ENCODE measurements around the gene TRIM24. TPM values are rescaled to one million over a fixed set of nuclear protein-coding genes. Genes with fewer than 3 reads are reported as not detected.

TRIM24 gene
- total RNA-seq, 1 experiment from 2014 or later = 28.4 TPM

GRCh38 chr7:138433583-138434443, 26.2 kb upstream of the TRIM24 start:
- POLR2A ChIA-PET = no interaction called here
- intact Hi-C loops (cut with micrococcal nuclease; ENCODE audit: unreplicated experiment) (no loop called here), in situ Hi-C loops (cut with HindIII; ENCODE audit: low pct_unique_long_range_greater_than_20kb, low sequenced_read_pairs) (no loop called here)
- no peaks in the 10 kb centered on the region for H3K4me1 ChIP-seq (ENCODE audit: control insufficient read depth, insufficient read depth, low read length)
- CTCF ChIA-PET = no interaction called here
- H3K36me3 ChIP-seq (ENCODE audit: control insufficient read depth, insufficient read depth, low read length) = no peaks in the 10 kb centered on the region
- TF ChIP-seq SIN3A (IDR thresholded peaks at IDR 0.05; ENCODE audit: borderline replicate concordance, insufficient read depth, low read depth, low read length) = no peak
- no peak for TF ChIP-seq REST (IDR thresholded peaks at IDR 0.05; ENCODE audit: insufficient read depth in 1 of 2, low read depth in 2 of 2, low read length in 1 of 2)
- no peak for TF ChIP-seq TCF7L2 (IDR thresholded peaks at IDR 0.05; ENCODE audit: low read depth, low read length)
- no peak for TF ChIP-seq POLR2AphosphoS5 (IDR thresholded peaks at IDR 0.05; ENCODE audit: low read depth, low read length)
- TF ChIP-seq CTCF (IDR thresholded peaks at IDR 0.05) = no peak
- no peak overlapping the region for H3K27ac ChIP-seq (ENCODE audit: low read length)
- no peak overlapping the region for H3K4me3 ChIP-seq (ENCODE audit: low read depth in 2 of 2, low read length in 2 of 2)
- peaks cover 3% of the 10 kb centered on the region; the same call in 1 of the 2 replicates for H3K9me3 ChIP-seq (ENCODE audit: control insufficient read depth, insufficient read depth, low read depth, low read length)
- BruUV-seq (replicated peaks) = no TSS peak
- no peaks in the 10 kb centered on the region for H3K27me3 ChIP-seq (ENCODE audit: control insufficient read depth, insufficient read depth, low read length)
- no peak for DNase-seq (ENCODE audit: low read depth, low spot score)
- ATAC-seq = no peak

GRCh38 chr7:138434597-138435019, 25.5 kb upstream of the TRIM24 start:
- intact Hi-C loops (cut with micrococcal nuclease; ENCODE audit: unreplicated experiment) = no loop called here
- POLR2A ChIA-PET = no interaction called here

More at GRCh38 chr7:138434597-138435019, 25.5 kb upstream of the TRIM24 start:
- H3K4me1 ChIP-seq (ENCODE audit: control insufficient read depth, insufficient read depth, low read length) = no peaks in the 10 kb centered on the region
- H3K27me3 ChIP-seq (ENCODE audit: control insufficient read depth, insufficient read depth, low read length) = no peaks in the 10 kb centered on the region
- no peak for ATAC-seq
- CTCF ChIA-PET = no interaction called here
- BruUV-seq (replicated peaks) = no TSS peak
- in situ Hi-C loops (cut with HindIII; ENCODE audit: low pct_unique_long_range_greater_than_20kb, low sequenced_read_pairs) = no loop called here
- TF ChIP-seq SIN3A (IDR thresholded peaks at IDR 0.05; ENCODE audit: borderline replicate concordance, insufficient read depth, low read depth, low read length) (no peak), CTCF (IDR thresholded peaks at IDR 0.05) (no peak), POLR2AphosphoS5 (IDR thresholded peaks at IDR 0.05; ENCODE audit: low read depth, low read length) (no peak)
- H3K9me3 ChIP-seq (ENCODE audit: control insufficient read depth, insufficient read depth, low read depth, low read length) = peaks cover 3% of the 10 kb centered on the region; the same call in 1 of the 2 replicates
- H3K4me3 ChIP-seq (ENCODE audit: low read depth in 2 of 2, low read length in 2 of 2) = no peak overlapping the region
- no peaks in the 10 kb centered on the region for H3K36me3 ChIP-seq (ENCODE audit: control insufficient read depth, insufficient read depth, low read length)
- no peak overlapping the region for H3K27ac ChIP-seq (ENCODE audit: low read length)
- DNase-seq (ENCODE audit: low read depth, low spot score) = no peak

Data from Panc1 (cell line).